K562 (cell line): ENCODE results near the gene ABHD16B. TPM values are rescaled to one million over a fixed set of nuclear protein-coding genes. Genes with fewer than 3 reads are reported as not detected.

Source experiments
- BMI1 ChIP-seq: fragments of 150-350 bp; IDR thresholded peaks from 2 replicates; pipeline ENCODE4 v1.6.1; 2014; ENCODE audit warnings: low read length
- CSDE1 ChIP-seq, 2 experiments: fragments of 450-650 bp; IDR thresholded peaks; 2 replicates each; pipeline ENCODE4 v1.6.1; 2016; ENCODE audit warnings: mild to moderate bottlenecking in 1 of 2
- DACH1 ChIP-seq: fragments of 450-650 bp; IDR thresholded peaks from 2 replicates; pipeline ENCODE4 v1.6.1; 2018; ENCODE audit not compliant: partially characterized antibody
- ERF ChIP-seq: fragments of 450-650 bp; formaldehyde crosslinking; IDR thresholded peaks from 2 replicates; pipeline ENCODE4 v1.4.0; 2020; ENCODE audit warnings: mild to moderate bottlenecking, mixed read lengths
- ETV5 ChIP-seq: sonication (generic); formaldehyde crosslinking; IDR thresholded peaks from 2 replicates; pipeline ENCODE4 v1.4.0; 2020; ENCODE audit warnings: low read depth, mild to moderate bottlenecking, missing genetic modification reagents
- HCFC1 ChIP-seq: IDR thresholded peaks from 2 replicates; pipeline ENCODE4 v1.6.1; 2012; ENCODE audit warnings: low read depth, low read length, improper control_type of control experiment
- KLF10 ChIP-seq: fragments of 250-450 bp; sonication (Bioruptor Pico); IDR thresholded peaks from 2 replicates; pipeline ENCODE4 v1.6.1; 2021; ENCODE audit warnings: matching md5 sums
- PHF20 ChIP-seq: fragments of 450-650 bp; IDR thresholded peaks from 2 replicates; pipeline ENCODE4 v1.6.1; 2018; ENCODE audit not compliant: partially characterized antibody
- POU5F1 ChIP-seq: fragments of 150-350 bp; IDR thresholded peaks from 2 replicates; pipeline ENCODE4 v1.6.1; 2014; ENCODE audit warnings: borderline replicate concordance, low read length, low read depth, mild to moderate bottlenecking; ENCODE audit not compliant: partially characterized antibody
- PTTG1 ChIP-seq: fragments of 450-650 bp; IDR thresholded peaks from 2 replicates; pipeline ENCODE4 v1.6.1; 2016; ENCODE audit warnings: low read depth, mild to moderate bottlenecking, missing genetic modification characterization, missing compliant biosample characterization
- SNIP1 ChIP-seq: fragments of 450-650 bp; IDR thresholded peaks from 2 replicates; pipeline ENCODE4 v1.7.1; 2017; ENCODE audit warnings: low read depth, mild to moderate bottlenecking
- STAG1 ChIP-seq: sonication (generic); formaldehyde crosslinking; IDR thresholded peaks from 2 replicates; pipeline ENCODE4 v1.5.0; 2020; ENCODE audit warnings: missing genetic modification reagents, borderline replicate concordance
- ZFPM2 ChIP-seq: fragments of 250-450 bp; sonication (Bioruptor Pico); IDR thresholded peaks from 2 replicates; pipeline ENCODE4 v1.5.1; 2022; ENCODE audit warnings: mild to moderate bottlenecking
- ZNF507 ChIP-seq: conservative IDR thresholded peaks from 2 replicates; pipeline ENCODE4 v1.6.1; 2017; ENCODE audit warnings: missing genetic modification characterization, missing compliant biosample characterization
- polyA plus RNA-seq, 8 experiments: library from polyadenylated mRNA; depleted of rRNA in 4 of 8; stranded (reverse) in 5 of 8; unstranded in 3 of 8; fragments of >200 nt; fragmentation: Nextera tagmentation in 2 of 8; fragmentation: Illumina TruSeq in 1 of 8; extraction: Ambion mirVana in 2 of 8; extraction: Trizol in 1 of 8; gene quantifications; 2 replicates each; pipeline versions ENCODE4 v1.2.1 to v1.2.3, GENCODE V29; 2011 to 2014; ENCODE audit warnings: inconsistent platforms in 1 of 8, missing spikeins in 1 of 8
- total RNA-seq, 7 experiments: library from RNA; depleted of rRNA in 6 of 7; stranded (reverse); fragments of >200 nt in 6 of 7; fragmentation: Illumina TruSeq in 2 of 7; extraction: Trizol in 2 of 7; gene quantifications; 2 replicates each; pipeline versions ENCODE4 v1.2.1 to v1.2.3, GENCODE V29; 2011 to 2021; ENCODE audit warnings: low replicate concordance in 1 of 7
- TF ChIP-seq, protein P1 (sequence below): fragments of 150-350 bp; conservative IDR thresholded peaks from 2 replicates; pipeline ENCODE4 v1.6.1; 2014; ENCODE audit warnings: low read length
- TF ChIP-seq, protein P2 (sequence below): sonication (generic); formaldehyde crosslinking; IDR thresholded peaks from 2 replicates; pipeline ENCODE4 v1.8.1; 2023; ENCODE audit warnings: mild to moderate bottlenecking, missing genetic modification reagents
- TF ChIP-seq, protein P3 (sequence below): fragments of 250-450 bp; sonication (Bioruptor Pico); IDR thresholded peaks from 2 replicates; pipeline ENCODE4 v1.5.0; 2021
- TF ChIP-seq, protein P4 (sequence below): sonication (generic); IDR thresholded peaks from 2 replicates; pipeline ENCODE4 v1.6.1; 2016
- TF ChIP-seq, protein P5 (sequence below): fragments of 200-800 bp; sonication (Bioruptor generic); IDR thresholded peaks from 2 replicates; pipeline ENCODE4 v1.6.1; 2017; ENCODE audit warnings: missing genetic modification characterization, missing compliant biosample characterization

ABHD16B gene
- total and polyA plus RNA-seq, 9 of the 15 experiments (the other 6 are each of a cell fraction or from before 2014, with no cell fraction given): not detected

DNA sequence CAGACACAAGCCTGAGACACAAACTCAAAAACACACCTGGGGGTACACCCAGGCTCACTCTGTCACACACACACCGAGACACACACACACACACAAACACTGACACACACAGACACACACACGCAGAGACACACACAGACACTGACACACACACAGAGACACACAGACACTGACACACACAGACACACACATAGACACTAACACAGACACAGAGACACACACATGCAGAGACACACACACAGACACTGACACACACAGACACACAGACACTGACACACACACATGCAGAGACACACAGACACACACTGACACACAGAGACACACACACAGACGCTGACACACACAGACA is 14.4 kb upstream of the ABHD16B start (continued):
- TF ChIP-seq, protein P1, sequence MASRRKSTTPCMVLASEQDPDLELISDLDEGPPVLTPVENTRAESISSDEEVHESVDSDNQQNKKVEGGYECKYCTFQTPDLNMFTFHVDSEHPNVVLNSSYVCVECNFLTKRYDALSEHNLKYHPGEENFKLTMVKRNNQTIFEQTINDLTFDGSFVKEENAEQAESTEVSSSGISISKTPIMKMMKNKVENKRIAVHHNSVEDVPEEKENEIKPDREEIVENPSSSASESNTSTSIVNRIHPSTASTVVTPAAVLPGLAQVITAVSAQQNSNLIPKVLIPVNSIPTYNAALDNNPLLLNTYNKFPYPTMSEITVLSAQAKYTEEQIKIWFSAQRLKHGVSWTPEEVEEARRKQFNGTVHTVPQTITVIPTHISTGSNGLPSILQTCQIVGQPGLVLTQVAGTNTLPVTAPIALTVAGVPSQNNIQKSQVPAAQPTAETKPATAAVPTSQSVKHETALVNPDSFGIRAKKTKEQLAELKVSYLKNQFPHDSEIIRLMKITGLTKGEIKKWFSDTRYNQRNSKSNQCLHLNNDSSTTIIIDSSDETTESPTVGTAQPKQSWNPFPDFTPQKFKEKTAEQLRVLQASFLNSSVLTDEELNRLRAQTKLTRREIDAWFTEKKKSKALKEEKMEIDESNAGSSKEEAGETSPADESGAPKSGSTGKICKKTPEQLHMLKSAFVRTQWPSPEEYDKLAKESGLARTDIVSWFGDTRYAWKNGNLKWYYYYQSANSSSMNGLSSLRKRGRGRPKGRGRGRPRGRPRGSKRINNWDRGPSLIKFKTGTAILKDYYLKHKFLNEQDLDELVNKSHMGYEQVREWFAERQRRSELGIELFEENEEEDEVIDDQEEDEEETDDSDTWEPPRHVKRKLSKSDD: no peak
- TF ChIP-seq CSDE1 (IDR thresholded peaks at IDR 0.05) (peak in 1 of 2 experiments; percentile 79; a peak in 1 of 4 replicates), SNIP1 (no peak), POU5F1 (no peak), ETV5 (CRISPR knock-in tag) (no peak), HCFC1 (no peak), ERF (CRISPR knock-in tag) (no peak), DACH1 (no peak), KLF10 (CRISPR knock-in tag) (no peak), ZNF507 (no peak), ZFPM2 (no peak), PHF20 (peak; percentile 77), PTTG1 (tag) (no peak), BMI1 (no peak), STAG1 (CRISPR knock-in tag) (no peak)
- TF ChIP-seq, protein P2, sequence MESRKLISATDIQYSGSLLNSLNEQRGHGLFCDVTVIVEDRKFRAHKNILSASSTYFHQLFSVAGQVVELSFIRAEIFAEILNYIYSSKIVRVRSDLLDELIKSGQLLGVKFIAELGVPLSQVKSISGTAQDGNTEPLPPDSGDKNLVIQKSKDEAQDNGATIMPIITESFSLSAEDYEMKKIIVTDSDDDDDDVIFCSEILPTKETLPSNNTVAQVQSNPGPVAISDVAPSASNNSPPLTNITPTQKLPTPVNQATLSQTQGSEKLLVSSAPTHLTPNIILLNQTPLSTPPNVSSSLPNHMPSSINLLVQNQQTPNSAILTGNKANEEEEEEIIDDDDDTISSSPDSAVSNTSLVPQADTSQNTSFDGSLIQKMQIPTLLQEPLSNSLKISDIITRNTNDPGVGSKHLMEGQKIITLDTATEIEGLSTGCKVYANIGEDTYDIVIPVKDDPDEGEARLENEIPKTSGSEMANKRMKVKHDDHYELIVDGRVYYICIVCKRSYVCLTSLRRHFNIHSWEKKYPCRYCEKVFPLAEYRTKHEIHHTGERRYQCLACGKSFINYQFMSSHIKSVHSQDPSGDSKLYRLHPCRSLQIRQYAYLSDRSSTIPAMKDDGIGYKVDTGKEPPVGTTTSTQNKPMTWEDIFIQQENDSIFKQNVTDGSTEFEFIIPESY (CRISPR knock-in tag): no peak
- TF ChIP-seq, protein P3, sequence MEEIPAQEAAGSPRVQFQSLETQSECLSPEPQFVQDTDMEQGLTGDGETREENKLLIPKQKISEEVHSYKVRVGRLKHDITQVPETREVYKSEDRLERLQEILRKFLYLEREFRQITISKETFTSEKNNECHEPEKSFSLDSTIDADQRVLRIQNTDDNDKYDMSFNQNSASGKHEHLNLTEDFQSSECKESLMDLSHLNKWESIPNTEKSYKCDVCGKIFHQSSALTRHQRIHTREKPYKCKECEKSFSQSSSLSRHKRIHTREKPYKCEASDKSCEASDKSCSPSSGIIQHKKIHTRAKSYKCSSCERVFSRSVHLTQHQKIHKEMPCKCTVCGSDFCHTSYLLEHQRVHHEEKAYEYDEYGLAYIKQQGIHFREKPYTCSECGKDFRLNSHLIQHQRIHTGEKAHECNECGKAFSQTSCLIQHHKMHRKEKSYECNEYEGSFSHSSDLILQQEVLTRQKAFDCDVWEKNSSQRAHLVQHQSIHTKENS (CRISPR knock-in tag): no peak
- TF ChIP-seq, protein P4, sequence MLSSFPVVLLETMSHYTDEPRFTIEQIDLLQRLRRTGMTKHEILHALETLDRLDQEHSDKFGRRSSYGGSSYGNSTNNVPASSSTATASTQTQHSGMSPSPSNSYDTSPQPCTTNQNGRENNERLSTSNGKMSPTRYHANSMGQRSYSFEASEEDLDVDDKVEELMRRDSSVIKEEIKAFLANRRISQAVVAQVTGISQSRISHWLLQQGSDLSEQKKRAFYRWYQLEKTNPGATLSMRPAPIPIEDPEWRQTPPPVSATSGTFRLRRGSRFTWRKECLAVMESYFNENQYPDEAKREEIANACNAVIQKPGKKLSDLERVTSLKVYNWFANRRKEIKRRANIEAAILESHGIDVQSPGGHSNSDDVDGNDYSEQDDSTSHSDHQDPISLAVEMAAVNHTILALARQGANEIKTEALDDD: no peak
- TF ChIP-seq, protein P5, sequence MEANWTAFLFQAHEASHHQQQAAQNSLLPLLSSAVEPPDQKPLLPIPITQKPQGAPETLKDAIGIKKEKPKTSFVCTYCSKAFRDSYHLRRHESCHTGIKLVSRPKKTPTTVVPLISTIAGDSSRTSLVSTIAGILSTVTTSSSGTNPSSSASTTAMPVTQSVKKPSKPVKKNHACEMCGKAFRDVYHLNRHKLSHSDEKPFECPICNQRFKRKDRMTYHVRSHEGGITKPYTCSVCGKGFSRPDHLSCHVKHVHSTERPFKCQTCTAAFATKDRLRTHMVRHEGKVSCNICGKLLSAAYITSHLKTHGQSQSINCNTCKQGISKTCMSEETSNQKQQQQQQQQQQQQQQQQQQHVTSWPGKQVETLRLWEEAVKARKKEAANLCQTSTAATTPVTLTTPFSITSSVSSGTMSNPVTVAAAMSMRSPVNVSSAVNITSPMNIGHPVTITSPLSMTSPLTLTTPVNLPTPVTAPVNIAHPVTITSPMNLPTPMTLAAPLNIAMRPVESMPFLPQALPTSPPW (CRISPR knock-in tag): no peak
